SKM-1 (cell line): Measurements from ENCODE around the gene SERPINA1.
"Not testable (repeated sequence)": the region's sequence is repeated elsewhere in the genome, so short reads cannot be mapped to it uniquely, and the experiment has no call there.

Source experiments
- DNase-seq: peaks from one replicate; lab custom pipeline; 2025; ENCODE audit not compliant: unreplicated experiment; lab: John Stamatoyannopoulos, UW

The SERPINA1 gene

GRCh38 chr14:94370524-94370910, 17.9 kb downstream of the SERPINA1 start:
- no peak for DNase-seq

DNA sequence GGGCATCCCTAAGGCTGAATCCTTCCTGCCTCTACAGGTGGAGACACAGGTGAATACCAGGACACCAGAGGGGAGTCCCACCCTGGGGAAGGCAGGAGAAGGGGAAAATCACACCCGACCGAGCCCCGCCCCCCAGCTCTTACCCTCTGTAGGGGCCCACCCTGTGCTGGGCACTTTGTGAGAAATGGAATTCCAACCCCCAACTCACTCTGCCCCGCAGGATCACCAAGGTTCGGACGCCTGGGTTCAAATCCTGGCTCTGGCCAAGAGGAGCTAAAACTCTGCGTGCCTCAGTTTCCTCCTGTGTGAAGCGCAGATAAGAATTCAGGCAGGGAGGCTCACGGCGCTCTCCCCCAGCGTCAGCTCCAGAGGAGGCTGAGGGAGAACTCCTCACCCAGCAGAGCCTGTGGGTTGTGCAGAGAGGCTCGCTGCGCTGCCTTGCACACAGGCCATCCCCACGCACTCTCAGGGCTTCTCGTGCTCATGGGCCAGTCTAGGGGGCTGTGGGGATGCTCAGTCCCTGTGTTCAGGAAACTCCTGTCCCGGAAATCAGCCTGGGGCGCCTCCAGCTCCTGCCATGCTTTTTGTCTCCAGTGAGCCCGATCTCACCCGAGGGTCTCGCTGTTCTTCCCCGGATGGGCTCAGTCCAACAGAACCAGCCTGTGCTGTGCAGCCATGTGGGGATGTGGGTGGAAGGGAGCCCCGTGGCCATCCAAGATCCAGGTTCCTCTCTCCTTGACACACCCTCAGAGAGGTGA, 18.5 kb downstream of the SERPINA1 start:
- not testable (repeated sequence) for DNase-seq

DNA sequence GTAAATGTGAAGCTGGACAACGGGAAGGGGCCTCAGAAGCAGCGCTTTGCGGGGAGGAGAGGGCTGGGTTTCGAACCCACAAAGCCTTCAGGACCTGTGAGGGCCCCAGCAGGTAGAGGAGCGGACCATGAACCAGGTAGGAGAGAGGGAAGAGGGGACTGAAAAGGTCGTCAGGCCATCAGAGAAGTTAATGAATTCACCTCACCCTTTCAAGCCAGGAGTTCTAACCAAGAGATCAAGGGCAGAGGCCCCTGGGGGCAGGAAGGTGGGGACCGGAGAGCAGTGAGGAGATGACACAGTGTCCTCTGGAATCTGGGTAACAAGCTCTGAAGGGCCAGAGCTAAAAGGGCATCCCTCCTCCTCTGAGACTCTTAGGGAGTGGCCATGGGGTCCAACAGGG, 19.4 kb downstream of the SERPINA1 start:
- no peak for DNase-seq

DNA sequence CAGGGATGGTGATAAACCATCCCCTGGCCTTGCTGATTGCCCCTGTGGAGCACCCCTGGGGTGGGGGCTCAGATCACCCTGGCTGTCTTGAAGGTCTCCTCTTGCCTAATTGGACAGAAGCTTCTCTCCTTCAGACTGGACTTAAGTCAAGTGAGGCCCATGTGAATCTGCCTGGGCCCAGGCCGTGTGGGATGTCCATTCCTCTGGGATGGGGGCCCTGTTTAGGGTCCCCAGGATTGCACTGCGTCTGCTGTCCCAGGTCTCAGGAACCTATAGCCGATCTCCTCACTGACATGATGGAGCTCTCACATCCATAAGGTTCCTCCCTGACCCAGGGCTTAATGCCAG, 20.2 kb downstream of the SERPINA1 start:
- no peak for DNase-seq

GRCh38 chr14:94367347-94368242, 20.8 kb downstream of the SERPINA1 start:
- DNase-seq, result no peak

DNA sequence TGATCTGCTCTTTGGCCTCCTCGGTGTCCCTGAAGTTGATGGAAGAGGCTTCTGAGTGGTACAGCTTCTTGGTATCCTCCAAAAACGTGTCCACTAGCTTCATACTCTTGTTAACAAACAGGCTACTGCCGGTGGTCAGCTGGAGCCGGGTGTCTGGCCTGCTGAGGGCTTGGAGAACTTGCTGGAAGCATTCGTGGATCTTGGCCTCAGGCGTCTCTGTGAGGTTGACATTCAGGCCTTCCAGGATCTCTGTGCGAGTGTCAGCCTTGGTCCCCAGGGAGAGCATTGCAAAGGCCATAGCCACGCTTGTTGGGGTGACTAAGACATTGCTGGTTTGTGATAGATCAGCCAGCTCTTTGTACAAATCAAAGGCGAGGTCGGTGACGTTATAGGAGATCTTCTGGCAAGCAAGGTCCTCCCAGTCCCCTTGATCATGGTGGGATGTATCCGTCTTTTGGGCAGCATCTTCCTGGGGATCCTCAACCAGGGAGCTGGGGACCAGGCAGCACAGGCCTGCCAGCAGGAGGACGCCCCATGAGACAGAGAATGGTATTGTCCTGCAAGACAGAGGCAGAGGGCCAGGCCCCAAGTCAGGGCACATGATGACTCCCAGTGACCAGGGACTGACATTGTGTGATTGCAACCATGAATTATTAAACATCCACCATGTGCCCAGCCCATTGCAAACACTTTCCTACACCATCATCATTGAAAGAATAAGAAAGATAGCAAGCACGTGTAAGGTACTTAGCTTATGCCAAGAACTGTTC, 22.1 kb downstream of the SERPINA1 start, which contains the start of gene SERPINA2:
TSS of gene SERPINA2 (minus strand) at position 553 of the 770 bp plus-strand sequence.
- DNase-seq, result no peak

GRCh38 chr14:94365624-94366023, 22.8 kb downstream of the SERPINA1 start:
- DNase-seq, result no peak

- no peak for DNase-seq
These were observed 23.4 kb downstream of the SERPINA1 start for GRCh38 chr14:94364964-94365363.

GRCh38 chr14:94364037-94364436, 24.4 kb downstream of the SERPINA1 start:
- DNase-seq, result no peak

- DNase-seq, result no peak
These were observed 25.2 kb downstream of the SERPINA1 start for GRCh38 chr14:94363151-94363624.

- DNase-seq, result no peak
These were observed 25.7 kb downstream of the SERPINA1 start for GRCh38 chr14:94362614-94363133.

DNA sequence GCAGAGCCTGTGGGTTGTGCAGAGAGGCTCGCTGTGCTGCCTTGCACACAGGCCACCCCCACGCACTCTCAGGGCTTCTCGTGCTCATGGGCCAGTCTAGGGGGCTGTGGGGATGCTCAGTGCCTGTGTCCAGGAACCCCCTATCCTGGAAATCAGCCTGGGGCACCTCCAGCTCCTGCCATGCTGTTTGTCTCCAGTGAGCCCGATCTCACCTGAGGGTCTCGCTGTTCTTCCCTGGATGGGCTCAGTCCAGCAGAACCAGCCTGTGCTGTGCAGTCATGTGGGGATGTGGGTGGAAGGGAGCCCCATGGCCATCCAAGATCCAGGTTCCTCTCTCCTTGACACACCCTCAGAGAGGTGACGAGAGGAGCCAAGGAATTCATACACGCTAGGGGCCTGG, 26.7 kb downstream of the SERPINA1 start:
- no peak for DNase-seq

- DNase-seq, result no peak
These were observed 27.3 kb downstream of the SERPINA1 start for GRCh38 chr14:94360945-94361565.

DNA sequence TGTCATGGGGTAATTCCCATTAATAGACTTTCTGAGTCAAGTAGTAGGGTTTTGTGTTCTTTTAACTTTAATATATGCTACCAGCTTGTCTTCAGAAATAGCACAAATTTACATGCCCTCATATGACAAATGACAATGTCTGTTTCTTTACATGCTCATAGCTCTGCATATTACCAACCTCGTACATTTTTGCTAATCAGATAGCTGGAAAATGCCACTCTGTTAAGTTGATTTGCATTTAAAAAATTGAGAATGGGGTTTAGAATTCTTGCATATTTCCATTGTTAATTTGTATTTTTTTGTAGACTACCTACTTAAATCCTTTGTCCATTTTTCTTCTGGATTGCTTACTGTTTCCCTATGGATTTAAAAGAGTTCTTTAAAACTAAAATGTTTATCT, 31.2 kb downstream of the SERPINA1 start:
- no peak for DNase-seq

DNA sequence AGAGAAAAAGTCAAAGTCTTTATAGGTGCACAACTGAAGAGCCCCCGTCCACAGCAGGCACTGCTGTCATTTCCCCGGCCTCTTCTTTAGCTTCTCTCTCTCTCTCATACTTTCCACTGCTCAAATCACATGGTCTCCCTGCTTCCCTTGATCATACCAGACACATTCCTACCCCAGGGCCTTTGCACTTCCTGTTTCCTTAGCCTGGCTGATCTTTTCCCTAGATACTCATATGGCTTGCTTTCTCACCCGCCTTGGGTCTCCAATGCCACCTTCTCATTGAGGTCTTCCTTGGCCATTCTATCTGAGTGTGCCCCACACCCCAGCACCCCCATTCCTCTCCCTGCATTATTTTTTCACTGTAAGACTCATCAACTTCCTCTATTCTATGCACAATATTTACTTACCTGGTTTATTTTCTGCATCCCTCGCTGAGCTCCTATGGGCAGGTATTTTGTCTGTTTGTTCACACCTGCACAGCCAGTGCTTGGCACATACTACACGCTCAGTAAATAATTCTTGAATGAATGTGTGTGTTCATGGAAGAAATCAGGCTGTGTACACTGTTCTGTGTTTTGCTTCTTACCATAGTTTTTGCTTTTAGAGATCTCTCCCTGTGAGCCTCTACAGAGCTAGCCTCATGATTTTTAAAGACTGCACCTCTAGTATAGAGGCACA, 31.9 kb downstream of the SERPINA1 start:
- DNase-seq, result no peak

- DNase-seq, result no peak
These were observed 33.1 kb downstream of the SERPINA1 start for GRCh38 chr14:94355191-94355794.

DNA sequence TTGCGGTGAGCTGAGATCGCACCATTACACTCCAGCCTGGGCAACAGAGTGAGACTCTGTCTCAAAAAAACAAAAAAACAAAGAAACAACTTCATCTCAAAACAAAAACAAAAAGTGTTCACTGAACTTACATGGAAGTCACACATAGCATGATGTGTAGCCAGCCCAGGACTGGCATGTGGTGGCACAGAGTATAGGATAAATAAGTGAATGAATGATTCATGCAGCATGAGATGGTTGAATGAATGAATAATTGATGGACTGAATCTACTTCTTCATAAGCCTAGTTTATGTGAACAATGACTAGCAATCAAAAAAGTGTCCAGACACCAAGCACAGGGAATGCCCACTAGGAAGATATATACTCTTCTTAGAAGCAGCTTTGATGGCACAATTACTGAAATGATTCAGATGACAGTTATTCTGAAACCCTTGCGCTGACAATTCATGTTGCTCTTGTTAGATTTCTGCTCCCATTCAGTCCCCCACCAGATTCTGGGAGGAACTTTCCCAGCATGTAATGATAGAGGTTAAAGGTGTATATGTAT, 33.7 kb downstream of the SERPINA1 start:
- no peak for DNase-seq

GRCh38 chr14:94354190-94354589, 34.2 kb downstream of the SERPINA1 start:
- not testable (repeated sequence) for DNase-seq

GRCh38 chr14:94349276-94349675, 39.1 kb downstream of the SERPINA1 start:
- no peak for DNase-seq
